ENCODE results near the gene VASP. TPM values are rescaled to one million over a fixed set of nuclear protein-coding genes. Genes with fewer than 3 reads are reported as not detected.

VASP gene
- total and polyA plus RNA-seq, 2 of the 13 experiments (the other 11 are each of a cell fraction or from before 2014, with no cell fraction given), result 41.8 to 67.1 TPM

GRCh38 chr19:45478454-45479238, 28.6 kb upstream of the VASP start (continued):
- TF ChIP-seq RNF219 (CRISPR knock-in tag; IDR thresholded peaks at IDR 0.05) (peak; percentile 70; the same call in 1 of the 2 replicates), ZNF333 (CRISPR knock-in tag; IDR thresholded peaks at IDR 0.05; ENCODE audit: borderline replicate concordance) (no peak), RFX1 (IDR thresholded peaks at IDR 0.05) (peak; percentile 13; the same call in 1 of the 2 replicates), HBP1 (CRISPR knock-in tag; IDR thresholded peaks at IDR 0.05; ENCODE audit: low read depth) (no peak), CREB1 (IDR thresholded peaks at IDR 0.05) (0 out of 2 replicates have a peak, but pooled peaks have one; percentile 1), CREB1 (CRISPR knock-in tag; IDR thresholded peaks at IDR 0.05) (peak; percentile 82), SAFB2 (CRISPR knock-in tag; IDR thresholded peaks at IDR 0.05; ENCODE audit: borderline replicate concordance, low read depth) (no peak), KLF9 (CRISPR knock-in tag; IDR thresholded peaks at IDR 0.05; ENCODE audit: low read depth) (no peak), ZNF607 (CRISPR knock-in tag; IDR thresholded peaks at IDR 0.05; ENCODE audit: borderline replicate concordance) (no peak), MEF2D (CRISPR knock-in tag; IDR thresholded peaks at IDR 0.05) (peak; percentile 74; the same call in 1 of the 2 replicates), MAF1 (CRISPR knock-in tag; IDR thresholded peaks at IDR 0.05; ENCODE audit: borderline replicate concordance) (peak; percentile 98), ZNF414 (CRISPR knock-in tag; IDR thresholded peaks at IDR 0.05) (0 out of 2 replicates have a peak, but pooled peaks have one; percentile 21), NCOA1 (CRISPR knock-in tag; IDR thresholded peaks at IDR 0.05) (no peak), TERF1 (CRISPR knock-in tag; IDR thresholded peaks at IDR 0.05) (no peak), LCORL (IDR thresholded peaks at IDR 0.05) (no peak), LCORL (CRISPR knock-in tag; IDR thresholded peaks at IDR 0.05) (peak; percentile 28; the same call in 1 of the 2 replicates), TMF1 (CRISPR knock-in tag; IDR thresholded peaks at IDR 0.05; ENCODE audit: low read depth) (no peak), PHB2 (IDR thresholded peaks at IDR 0.05; ENCODE audit: partially characterized antibody) (no peak), RCOR2 (CRISPR knock-in tag; IDR thresholded peaks at IDR 0.05) (peak; percentile 88), CENPBD1 (CRISPR knock-in tag; IDR thresholded peaks at IDR 0.05; ENCODE audit: borderline replicate concordance, low read depth) (no peak), CSRNP1 (CRISPR knock-in tag; IDR thresholded peaks at IDR 0.05) (no peak), PHF8 (CRISPR knock-in tag; IDR thresholded peaks at IDR 0.05) (no peak), ZNF232 (CRISPR knock-in tag; IDR thresholded peaks at IDR 0.05; ENCODE audit: borderline replicate concordance) (peak; percentile 62; the same call in 1 of the 2 replicates)
